IMR-90 (cell line): ENCODE results near the gene PRMT5.

Experiments
- CTCF ChIP-seq: conservative IDR thresholded peaks from 2 replicates; pipeline ENCODE4 v1.5.1; 2012; ENCODE audit warnings: mild to moderate bottlenecking, low read depth, low read length, improper control_type of control experiment
- ELK1 ChIP-seq: fragments of 150-350 bp; IDR thresholded peaks from 2 replicates; pipeline ENCODE4 v1.6.1; 2016; ENCODE audit warnings: low read depth, mild to moderate bottlenecking, low read length, moderate library complexity, borderline replicate concordance
- FOS ChIP-seq: fragments of 150-350 bp; IDR thresholded peaks from 2 replicates; pipeline ENCODE4 v1.6.1; 2016; ENCODE audit warnings: low read depth, low read length
- RAD21 ChIP-seq: IDR thresholded peaks from 2 replicates; pipeline ENCODE4 v1.6.1; 2012; ENCODE audit warnings: low read length, improper control_type of control experiment

- TF ChIP-seq RAD21 = no peak
- TF ChIP-seq CTCF = no peak
- no peak for TF ChIP-seq ELK1
- TF ChIP-seq FOS = no peak
Observed at GRCh38 chr14:22896760-22897159, 32.4 kb downstream of the PRMT5 start.
